Activated CD4-positive, alpha-beta T cell treated with anti-CD3 and anti-CD28 coated beads for 1 hour (primary cell): ENCODE results near the gene CERKL.

Experiments used
- DNase-seq: peaks from one replicate; pipeline ENCODE4 v3.0.0-alpha.2; 2020

CERKL gene

DNA sequence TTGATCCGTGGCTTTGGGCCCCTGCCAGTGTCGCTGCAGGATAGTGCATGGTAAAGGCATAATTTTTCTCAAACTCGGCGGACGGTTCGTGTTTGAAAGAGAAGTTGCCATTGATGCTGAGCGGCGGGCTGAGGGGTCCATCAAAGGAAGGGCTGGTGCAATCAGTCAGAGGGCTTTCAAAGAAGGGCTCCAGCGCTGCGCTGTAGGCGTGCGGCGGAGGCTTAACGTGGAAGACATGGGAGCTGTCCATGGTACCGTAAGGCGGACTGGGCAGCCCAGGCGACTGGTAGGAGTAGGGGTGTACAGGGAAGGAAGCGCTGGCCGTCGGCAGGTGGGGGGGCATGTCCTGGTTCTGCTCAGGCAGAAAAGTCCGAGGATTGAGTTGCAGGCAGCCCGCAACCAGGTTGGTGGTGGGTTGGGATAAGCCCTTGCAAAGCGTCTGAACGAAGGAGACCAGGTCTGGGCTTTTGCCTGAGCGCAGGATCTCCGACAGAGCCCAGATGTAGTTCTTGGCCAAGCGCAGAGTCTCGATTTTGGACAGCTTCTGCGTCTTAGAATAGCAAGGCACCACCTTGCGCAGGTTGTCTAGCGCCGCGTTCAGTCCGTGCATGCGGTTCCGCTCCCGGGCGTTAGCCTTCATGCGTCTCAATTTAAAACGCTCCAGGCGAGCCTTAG is 21.1 kb upstream of the CERKL start:
- DNase-seq = peak; percentile 21

DNA sequence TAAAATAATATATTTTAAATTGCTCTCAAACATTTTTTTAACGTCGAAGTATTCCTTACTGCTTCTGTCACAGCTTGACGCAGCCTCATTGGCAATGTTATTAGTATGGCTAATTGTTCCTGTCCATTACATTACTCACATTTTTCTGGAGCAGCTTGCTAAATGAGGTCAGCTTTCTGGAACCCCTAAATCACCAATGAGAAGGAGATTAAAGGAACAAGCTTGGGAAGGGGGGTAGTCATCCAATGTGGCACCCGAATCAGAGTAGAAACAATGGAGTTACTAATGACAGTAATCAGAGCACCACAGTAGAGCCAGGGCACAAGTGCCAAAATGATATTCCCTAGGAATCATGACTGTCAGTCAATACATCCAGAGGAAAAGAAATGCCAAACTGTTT is 18.3 kb upstream of the CERKL start:
- DNase-seq = no peak

DNA sequence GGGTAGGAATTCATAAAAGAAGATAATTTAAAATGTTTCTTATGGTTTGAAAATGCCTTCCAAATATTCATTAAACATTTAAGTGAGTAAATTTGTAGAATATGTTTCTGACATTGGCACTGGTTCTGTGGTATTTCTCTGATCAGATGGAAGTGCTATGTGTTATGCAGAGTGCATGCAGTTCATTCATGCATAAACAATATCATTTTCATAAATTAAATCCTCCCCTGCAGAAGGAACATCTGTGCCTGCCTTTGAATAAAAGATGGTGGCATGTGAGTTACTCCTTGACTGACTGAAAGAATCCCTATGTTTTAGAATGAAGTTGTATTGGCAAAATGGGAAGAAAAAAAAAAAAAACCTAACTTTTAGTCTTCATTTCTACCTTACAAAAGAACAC is 17.6 kb upstream of the CERKL start:
- no peak for DNase-seq

DNA sequence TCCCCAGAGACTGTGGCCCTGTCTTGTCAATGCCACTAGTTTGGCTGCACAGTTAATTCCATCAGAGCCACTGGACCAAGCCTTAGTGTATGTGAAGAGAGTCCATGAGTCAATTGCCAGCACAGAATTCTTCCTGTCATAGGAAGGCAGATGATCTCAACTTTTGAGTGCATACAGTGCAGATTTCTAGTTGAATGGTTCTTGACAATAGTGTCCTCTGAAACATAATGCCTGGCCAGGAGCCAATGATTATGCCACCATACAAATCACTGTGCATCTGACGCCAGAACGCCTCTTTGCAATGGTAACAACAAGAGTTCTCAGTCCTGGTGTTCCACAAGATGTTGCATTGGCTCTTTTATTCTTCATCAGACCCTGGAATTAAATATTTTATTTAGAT is 16.3 kb upstream of the CERKL start:
- no peak for DNase-seq

DNA sequence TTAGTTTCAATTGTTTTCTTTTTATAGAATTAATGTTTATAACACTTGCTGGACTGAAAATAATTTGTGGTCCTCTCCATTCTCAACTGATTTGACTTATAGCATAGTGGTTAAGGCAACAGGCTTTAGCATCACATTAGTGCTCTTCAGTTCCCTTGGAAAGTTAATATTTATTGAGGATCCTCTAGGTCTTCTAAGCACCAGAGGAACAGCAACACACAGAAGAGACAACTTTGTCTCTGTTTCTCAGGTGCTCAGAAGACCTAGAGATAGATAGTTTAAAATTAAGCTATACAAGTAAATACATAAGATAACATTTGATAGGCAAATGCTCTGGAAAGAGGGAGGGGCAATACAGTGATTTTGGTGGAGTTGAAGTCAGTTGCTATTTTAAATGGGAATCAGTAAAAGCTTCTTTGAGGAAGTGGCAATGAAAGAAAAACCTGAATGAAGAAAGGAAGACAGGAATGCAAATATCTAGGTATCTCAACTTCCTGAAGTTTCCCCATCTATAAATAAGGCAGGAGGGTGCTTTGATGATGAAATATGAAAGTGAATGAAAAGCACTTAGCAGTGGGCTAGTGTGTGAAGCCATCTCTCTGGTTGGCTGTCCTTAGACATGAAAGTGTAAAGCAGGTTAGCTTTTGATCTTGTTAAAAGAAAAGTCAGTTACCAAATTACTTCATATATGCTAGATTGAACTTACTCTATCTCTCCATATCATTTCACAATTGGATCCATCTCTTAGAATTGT is 15.5 kb upstream of the CERKL start:
- no peak for DNase-seq

DNA sequence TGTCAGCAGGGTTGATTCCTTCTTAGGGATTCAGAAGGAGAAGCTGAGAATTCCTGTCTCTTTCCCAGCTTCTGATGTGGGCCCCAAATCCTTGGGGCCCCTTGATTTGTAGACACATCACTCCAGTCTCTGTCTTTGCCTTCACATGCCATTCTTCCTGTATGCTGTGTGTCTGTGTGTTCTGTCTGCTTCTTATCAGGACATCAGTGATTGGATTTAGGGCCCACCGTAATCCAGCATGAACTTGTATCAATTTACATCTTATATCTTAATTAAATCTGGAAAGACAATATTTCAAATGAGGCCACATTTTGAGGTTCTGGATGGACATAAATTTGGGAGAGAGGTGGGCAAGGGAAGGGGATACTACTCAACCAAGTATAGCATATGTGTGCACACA is 13.7 kb upstream of the CERKL start:
- no peak for DNase-seq

DNA sequence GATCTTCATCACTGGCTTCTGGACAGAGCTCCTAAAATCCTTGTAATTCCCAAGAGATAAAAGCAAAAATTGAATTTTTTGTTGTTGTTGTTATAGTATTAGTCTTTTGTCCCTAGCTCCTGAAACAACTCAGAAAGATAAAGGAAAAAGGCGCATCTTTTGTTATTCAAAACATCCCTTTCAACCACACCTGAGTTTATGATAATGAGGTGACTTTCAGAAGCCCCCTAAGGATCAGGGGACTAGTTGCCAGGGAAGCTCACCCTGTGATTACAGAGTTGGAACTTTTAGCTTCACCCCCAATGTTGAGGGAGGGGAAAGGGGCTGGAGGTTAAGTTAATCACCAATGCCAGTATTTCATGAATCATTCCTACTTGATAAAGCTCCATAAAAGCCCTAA is 10.3 kb upstream of the CERKL start:
- no peak for DNase-seq

DNA sequence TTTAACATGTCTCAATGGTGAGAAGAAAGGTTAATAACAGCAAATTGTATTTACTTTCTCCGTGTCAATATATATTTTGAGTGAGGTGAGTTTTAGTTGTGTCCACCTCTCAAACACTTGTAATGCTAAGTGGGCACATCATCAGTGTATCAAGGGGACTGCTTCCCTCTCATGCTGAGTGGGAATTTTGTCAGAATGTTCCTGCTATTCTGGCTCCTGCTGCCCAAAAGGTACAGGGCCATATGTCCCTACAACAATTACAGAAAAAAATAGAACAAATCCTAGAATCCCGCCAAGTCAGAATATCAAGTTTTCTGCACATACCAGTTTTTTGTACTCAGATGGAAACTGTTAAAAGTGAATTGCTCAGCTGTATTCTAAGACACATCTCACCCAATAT is 5.4 kb upstream of the CERKL start:
- no peak for DNase-seq

DNA sequence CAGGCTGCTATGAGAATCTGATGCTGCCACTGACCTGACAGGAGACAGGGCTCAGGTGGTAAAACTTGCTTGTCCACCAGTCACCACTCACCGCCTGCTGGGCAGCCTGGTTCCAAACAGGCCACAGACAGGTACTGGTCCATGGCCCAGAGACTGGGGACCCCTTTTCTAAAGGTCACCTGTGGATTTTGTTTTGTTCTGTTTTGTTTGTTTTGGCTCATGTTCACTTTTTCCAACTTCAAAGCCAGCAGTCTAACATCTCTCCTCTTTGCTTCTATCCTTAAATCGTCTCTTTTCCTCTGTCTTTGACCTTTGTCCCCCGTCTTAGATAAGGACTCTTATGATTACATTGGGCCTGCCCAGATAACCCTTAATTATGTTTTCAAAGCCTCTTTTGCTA is 3.3 kb upstream of the CERKL start:
- DNase-seq = no peak

DNA sequence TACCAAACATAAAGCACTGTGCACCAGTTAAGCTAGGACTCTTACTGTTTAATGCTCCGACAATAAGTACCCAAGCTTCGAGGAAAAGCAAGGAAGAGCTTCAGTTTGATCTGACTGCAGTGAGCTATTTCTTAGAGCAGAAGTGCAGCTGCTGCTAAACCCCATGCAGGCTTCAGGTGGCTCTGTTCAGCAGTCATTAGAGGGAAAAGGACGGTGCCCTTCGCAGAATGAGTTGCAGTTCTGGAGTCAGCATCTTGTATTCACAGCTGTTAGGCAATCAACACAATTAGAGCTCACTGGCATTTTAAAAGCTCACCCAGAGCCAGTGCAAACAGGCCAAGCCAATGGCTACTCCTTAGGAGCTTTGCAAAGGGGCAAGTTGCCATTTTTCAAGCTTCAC is 1.5 kb upstream of the CERKL start:
- no peak for DNase-seq

DNA sequence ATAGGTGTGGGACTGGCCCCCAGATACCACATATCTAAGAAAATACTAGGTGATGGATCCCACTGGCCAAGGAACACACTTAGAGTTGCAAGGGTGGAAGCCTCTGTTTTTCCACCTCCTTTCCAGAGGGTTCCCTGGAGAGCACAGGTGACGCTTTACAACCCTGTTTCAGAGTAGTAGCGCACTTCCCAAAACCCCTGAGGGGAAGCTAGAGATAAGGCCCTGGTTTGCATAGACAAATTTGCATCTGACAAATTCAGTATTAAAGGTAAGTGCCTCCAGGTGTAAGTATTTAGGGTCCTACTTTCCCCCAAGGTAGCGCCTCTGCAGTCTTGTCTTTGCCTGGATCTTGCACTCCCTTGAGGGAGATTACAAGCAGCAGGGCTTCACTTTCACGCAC is 474 bp upstream of the CERKL start:
- DNase-seq = no peak

DNA sequence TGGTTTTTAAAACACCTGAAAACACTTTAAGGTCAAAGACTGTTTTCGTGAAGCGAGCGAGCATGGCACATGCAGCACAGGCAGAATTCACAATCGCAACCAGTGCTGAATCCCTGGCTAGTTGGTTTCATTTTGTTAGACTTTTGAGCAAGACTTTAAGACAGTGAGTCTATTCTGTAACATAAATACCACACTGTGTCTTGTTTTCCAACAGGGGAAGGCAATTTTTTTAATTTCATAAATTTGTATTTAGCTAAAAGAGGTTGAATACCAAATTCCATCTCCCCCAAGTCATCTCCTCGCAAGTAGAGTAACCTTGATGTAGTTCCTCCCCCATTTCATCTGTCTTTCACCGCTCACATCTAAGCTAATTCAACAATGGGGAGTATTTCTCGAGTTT is 1.4 kb downstream of the CERKL start:
- DNase-seq = no peak

DNA sequence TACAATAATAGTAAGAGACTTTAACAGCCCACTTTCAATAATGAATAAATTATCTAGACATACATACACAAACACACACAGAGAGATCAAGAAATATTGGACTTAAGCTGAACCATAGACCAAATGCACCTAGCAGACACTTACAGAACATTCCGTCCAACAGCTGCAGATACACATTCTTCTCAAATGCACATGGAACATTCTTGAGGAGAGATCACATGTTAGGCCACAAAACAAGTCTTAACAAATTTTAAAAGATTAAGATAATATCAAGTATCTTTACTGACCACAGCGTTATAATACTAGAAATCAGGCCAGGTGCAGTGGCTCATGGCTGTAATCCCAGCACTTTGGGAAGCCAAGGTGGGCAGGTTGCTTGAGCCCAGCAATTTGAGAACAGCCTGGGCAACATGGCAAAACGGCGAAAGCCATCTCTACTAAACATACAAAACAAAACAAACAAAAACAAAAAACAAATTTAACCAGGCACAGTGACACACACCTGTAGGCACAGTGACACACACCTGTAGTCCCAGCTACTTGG is 7.4 kb downstream of the CERKL start:
- DNase-seq = no peak

DNA sequence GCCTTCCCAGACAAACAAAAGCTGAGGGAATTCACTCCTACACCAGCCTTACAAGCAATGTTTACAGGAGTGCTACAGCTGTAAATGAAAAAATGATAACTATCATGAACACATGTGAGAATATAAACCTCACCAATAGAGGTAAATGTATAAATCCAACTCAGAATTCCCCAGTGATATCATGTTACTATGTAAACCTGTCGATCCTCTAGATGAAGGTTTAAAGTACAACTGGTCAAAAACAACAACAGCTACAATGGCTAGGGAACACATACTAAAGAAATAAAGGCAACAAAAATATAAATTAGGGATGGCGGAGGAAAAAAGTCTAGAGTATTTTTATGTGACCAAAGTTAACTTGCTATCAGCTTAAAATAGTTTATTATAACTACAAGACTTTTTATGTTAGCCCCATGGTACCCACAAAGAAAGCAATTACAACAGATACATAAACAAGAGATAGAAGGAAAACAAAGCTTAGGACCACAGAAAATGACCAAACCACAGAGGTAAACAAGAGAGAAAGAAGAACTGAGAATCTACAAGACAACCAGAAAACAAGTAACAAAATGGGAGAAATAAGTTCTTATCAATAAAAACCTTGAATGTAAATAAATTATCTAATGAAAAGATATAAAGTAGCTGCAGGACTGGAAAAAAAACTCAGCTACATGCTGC is 8.3 kb downstream of the CERKL start:
- no peak for DNase-seq

DNA sequence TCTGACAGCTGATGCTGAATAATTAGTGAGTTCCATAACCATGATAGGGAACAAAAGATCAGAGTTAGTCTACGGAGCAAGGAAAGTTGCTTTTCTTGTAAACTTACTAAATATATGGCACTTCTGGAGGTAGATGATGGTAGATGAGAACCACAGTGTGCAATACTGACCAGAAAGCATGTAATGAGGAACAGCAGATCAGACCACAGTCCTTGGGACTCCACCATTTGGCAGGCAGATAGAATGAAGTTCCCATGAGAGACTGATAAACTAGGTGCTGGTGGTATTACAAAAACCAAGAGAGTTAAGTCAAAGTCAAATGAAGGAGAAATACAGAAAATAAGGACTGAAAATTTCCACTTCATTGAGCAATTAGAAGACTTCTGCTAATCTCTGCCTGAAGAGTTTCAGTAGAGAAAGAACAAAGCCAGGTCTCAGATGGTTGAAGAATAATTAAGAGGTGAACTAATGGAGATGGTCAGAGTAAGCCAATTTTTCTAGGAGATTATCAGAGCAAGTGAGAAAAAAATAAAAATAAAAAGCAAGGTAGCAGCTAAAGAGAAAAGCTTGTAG is 10.4 kb downstream of the CERKL start:
- no peak for DNase-seq

DNA sequence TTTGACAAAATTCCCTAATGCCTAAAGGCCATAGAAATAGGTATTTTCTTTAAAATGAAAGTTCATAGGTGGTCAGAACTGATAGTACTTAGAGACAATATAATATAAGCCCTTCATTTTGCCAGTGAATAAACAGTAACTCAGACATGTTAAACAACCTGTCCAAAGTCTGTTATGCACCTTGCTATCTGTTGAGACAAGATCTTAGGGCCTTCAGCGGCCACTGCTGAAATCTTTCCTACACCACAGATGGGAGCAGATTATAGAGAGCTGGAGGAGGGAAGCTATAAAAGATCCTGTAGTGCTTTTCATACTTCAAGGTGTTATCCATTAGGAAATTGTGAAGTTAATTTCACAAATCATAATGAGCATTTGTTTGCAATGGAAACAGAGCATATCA is 13.8 kb downstream of the CERKL start:
- DNase-seq = no peak

DNA sequence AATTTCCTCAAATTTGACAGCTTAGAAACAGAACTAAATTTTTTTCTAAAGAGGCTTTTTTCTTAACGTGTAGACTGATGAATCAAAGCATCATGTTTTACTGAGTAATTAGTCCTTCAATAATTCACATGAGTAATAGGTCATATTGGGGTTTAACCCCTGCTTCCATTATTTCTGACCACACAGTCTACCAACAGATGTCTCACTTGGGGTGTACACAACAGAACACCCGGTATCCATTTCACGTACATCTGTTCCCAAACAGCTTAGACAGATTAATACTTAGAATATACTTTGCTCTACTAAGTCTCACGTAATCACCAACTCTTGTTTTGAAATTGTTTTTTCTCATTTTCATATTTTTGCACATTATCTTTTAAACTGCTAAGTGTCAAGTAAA is 14.8 kb downstream of the CERKL start:
- DNase-seq = no peak

DNA sequence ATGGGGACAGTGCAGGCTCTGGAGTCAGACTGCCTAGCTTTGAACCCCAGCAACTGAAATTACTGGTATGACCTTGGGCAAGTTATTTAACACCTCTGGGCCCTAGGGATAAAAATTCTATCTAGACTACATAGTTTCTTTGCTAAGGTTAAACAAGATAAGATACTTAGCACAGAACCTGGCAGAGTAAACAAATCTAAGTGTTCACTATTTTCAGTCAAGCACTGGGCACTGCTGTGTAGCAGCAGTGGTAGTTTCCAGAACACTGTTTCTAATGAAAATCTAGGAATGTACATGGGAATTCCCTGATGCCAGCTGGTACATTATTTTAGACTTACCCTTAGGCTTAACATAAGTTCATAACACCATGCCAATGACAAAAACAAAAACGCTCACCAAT is 17.2 kb downstream of the CERKL start:
- DNase-seq = no peak

DNA sequence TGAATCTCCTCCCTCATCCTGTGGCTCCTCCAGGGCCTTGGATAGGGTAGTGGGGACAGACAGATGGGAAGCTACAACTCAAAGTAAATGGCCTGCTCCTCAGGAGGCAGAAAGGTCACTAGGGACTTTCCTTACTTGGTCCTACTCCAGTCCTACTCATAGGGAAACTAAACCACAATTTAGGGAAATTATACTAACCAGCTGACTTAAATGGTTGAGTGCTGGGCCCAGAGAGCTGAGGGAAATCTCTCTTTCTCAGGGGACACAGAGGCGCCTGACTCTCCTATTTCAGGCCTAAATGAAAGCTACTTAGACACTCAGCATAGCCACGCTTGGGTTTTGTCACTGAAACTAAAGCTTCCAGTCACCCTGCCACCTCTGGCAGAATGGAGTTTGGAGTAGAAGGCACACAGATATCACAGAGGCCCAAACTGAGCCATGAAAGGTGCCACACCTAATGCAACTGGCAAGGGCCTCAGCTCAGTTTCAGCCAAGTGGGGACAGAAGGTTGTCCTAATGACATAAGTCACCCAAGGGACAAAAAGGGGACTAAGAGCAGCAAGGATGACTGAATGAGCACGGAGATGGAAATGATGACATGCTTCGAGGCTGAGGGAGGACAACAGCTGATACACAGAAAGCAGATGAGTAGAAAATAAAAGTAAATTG is 24.0 kb downstream of the CERKL start:
- DNase-seq = no peak

DNA sequence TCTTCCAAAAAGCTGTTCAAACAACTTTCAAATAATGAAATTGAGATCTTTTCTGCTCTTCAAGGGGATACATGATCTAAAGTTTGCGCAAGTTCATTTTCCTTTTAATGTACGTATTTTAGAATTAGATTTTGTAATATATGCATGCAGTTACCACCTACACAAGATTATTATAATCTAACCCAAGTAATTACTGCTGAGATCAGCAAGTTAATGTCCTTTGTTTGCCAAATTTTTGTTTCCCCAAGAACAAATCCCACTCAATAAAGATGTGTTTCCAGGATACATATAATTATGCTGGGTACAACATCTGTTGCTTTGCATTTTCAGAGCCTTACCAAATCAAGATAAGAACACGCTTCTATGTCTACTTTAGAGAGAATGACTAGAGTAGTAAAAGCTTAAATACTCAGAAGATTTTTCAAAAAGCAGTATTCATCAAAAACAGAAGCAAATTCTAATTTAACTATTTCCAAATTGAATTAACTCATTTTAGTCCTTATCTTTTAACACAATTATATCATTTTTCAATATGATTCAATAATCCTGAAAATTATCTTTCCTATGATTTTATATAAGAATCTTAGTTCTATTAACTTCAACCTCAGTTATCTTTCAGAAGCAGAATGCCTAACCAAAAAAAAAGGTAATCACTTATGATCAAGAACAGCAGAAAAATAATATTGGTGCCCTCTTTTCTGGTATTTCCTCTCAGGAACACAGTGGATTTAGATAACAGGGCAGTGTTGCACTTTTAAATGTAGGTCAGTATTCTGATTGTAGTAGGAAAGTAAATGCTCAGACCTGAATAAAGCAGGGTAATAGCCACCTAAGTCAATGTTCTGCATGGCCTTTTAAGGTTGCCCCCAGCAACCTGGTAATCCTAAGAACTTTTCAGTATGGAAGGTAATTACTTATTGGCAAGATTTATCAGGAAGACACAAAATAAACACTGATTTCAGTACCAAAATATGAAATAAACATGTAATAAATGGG is 28.0 kb downstream of the CERKL start:
- no peak for DNase-seq

DNA sequence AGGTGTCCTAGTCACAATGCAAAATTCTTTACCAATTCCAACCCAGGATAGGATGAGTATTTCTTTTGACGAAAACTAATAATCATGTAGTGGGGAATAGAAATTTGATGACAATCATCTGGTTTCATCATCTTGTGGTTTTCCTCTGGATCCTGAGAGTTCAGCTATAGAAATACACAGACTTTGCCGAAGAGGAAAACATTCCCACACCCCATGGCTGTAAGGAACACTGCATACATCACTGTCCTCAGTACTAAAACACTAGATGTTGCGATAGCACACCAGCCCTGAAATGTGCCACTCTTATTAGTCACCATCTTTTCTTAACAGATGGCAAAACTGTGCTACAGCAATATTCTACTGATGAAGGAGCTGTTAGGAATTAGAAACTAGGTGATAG is 29.4 kb downstream of the CERKL start:
- no peak for DNase-seq

DNA sequence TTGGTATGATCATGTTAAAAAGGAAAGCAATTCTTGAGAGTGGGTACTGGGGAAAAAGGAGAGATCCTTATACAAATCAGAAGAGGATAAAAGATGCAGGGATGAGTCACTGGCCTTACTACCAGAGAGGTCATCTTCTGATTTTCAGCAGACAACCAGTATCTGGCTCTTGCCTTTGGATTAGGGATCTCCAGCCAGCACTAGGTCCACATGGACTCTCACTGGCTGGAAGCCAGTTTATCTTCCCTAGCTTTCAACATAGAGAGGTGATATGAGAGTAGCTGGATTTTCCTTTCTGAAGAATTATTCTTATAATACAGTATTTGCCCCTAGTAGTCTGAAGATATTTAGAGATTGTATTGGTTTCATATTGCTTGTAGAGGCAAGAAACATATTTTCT is 30.2 kb downstream of the CERKL start:
- DNase-seq = no peak
